ENCODE measurements around the gene CEBPB.

DNA sequence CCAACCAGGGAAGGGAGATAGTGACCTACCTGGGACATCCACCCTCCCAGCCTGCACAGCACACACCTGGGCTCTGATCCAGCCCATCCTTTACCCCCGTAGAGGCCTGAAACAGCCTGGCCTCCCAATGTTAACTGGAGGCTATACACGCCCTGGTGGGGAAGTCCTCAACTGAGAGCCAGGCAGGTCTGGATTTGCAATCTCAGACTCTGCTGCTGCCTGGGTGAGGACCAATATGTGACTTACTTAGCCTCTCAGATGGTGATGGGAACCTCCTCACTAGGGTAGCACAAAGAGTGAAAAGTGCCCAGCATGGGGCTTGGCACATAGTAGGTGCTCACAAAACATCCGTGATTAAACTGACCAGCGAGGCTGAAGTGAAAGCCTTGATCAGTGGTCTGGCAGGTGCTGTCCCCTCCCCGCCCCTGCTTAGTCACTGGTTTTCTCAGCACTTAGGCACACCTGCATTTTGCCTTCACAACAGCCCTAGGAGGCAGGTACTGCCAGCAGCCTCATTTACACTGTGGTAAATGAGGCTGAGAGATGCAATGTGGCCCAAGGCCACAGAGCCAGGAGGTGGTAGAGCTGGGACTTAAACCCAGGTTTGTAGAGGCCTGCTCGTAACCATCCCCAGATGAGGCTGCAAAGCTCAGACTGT is 49.5 kb upstream of the CEBPB start:
- TF ChIP-seq, protein P1, sequence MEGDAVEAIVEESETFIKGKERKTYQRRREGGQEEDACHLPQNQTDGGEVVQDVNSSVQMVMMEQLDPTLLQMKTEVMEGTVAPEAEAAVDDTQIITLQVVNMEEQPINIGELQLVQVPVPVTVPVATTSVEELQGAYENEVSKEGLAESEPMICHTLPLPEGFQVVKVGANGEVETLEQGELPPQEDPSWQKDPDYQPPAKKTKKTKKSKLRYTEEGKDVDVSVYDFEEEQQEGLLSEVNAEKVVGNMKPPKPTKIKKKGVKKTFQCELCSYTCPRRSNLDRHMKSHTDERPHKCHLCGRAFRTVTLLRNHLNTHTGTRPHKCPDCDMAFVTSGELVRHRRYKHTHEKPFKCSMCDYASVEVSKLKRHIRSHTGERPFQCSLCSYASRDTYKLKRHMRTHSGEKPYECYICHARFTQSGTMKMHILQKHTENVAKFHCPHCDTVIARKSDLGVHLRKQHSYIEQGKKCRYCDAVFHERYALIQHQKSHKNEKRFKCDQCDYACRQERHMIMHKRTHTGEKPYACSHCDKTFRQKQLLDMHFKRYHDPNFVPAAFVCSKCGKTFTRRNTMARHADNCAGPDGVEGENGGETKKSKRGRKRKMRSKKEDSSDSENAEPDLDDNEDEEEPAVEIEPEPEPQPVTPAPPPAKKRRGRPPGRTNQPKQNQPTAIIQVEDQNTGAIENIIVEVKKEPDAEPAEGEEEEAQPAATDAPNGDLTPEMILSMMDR (IDR thresholded peaks at IDR 0.05; ENCODE audit: low read depth, low read length, missing input control): no peak
- TF ChIP-seq TAF1 (conservative IDR thresholded peaks at IDR 0.05) (no peak), HNF4G (IDR thresholded peaks at IDR 0.05) (no peak), YY1 (IDR thresholded peaks at IDR 0.05) (no peak), SP1 (IDR thresholded peaks at IDR 0.05) (no peak)
- TF ChIP-seq, protein P2, sequence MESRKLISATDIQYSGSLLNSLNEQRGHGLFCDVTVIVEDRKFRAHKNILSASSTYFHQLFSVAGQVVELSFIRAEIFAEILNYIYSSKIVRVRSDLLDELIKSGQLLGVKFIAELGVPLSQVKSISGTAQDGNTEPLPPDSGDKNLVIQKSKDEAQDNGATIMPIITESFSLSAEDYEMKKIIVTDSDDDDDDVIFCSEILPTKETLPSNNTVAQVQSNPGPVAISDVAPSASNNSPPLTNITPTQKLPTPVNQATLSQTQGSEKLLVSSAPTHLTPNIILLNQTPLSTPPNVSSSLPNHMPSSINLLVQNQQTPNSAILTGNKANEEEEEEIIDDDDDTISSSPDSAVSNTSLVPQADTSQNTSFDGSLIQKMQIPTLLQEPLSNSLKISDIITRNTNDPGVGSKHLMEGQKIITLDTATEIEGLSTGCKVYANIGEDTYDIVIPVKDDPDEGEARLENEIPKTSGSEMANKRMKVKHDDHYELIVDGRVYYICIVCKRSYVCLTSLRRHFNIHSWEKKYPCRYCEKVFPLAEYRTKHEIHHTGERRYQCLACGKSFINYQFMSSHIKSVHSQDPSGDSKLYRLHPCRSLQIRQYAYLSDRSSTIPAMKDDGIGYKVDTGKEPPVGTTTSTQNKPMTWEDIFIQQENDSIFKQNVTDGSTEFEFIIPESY (IDR thresholded peaks at IDR 0.05): no peak
- TF ChIP-seq, protein P3, sequence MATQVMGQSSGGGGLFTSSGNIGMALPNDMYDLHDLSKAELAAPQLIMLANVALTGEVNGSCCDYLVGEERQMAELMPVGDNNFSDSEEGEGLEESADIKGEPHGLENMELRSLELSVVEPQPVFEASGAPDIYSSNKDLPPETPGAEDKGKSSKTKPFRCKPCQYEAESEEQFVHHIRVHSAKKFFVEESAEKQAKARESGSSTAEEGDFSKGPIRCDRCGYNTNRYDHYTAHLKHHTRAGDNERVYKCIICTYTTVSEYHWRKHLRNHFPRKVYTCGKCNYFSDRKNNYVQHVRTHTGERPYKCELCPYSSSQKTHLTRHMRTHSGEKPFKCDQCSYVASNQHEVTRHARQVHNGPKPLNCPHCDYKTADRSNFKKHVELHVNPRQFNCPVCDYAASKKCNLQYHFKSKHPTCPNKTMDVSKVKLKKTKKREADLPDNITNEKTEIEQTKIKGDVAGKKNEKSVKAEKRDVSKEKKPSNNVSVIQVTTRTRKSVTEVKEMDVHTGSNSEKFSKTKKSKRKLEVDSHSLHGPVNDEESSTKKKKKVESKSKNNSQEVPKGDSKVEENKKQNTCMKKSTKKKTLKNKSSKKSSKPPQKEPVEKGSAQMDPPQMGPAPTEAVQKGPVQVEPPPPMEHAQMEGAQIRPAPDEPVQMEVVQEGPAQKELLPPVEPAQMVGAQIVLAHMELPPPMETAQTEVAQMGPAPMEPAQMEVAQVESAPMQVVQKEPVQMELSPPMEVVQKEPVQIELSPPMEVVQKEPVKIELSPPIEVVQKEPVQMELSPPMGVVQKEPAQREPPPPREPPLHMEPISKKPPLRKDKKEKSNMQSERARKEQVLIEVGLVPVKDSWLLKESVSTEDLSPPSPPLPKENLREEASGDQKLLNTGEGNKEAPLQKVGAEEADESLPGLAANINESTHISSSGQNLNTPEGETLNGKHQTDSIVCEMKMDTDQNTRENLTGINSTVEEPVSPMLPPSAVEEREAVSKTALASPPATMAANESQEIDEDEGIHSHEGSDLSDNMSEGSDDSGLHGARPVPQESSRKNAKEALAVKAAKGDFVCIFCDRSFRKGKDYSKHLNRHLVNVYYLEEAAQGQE (IDR thresholded peaks at IDR 0.05): no peak
- TF ChIP-seq, protein P4, sequence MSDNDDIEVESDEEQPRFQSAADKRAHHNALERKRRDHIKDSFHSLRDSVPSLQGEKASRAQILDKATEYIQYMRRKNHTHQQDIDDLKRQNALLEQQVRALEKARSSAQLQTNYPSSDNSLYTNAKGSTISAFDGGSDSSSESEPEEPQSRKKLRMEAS (IDR thresholded peaks at IDR 0.05): no peak
- TF ChIP-seq, protein P5, sequence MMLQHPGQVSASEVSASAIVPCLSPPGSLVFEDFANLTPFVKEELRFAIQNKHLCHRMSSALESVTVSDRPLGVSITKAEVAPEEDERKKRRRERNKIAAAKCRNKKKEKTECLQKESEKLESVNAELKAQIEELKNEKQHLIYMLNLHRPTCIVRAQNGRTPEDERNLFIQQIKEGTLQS (IDR thresholded peaks at IDR 0.05): no peak

All from liver (tissue), 3 donors.